Neural cell (in vitro differentiated cells): ENCODE data around the gene LHFPL2. TPM values are rescaled to one million over a fixed set of nuclear protein-coding genes. Genes with fewer than 3 reads are reported as not detected.

Experiments used
- H2AFZ ChIP-seq: fragments of 200-600, 300-800 bp; sonication (generic), shearing (Covaris generic); 2 replicates; pipeline ENCODE4 v1.6.0; 2014; ENCODE audit warnings: low read depth, mild to moderate bottlenecking, antibody characterized with exemption, low read length, moderate library complexity
- H3F3A ChIP-seq: fragments of 200-600 bp; shearing (Covaris generic); 2 replicates; pipeline ENCODE4 v1.6.1; 2016; ENCODE audit warnings: mild to moderate bottlenecking, moderate library complexity, mixed read lengths, antibody characterized with exemption, low read length; ENCODE audit not compliant: insufficient read depth, poor library complexity, severe bottlenecking
- H3K27ac ChIP-seq: fragments of 200-600, 300-800 bp; sonication (generic), shearing (Covaris generic); 2 replicates; pipeline ENCODE4 v1.5.1; 2014; ENCODE audit warnings: mild to moderate bottlenecking, low read length, moderate library complexity
- H3K27me3 ChIP-seq: fragments of 300-800, 200-600 bp; sonication (generic), shearing (Covaris generic); 2 replicates; pipeline ENCODE4 v1.6.0; 2014; ENCODE audit warnings: mild to moderate bottlenecking, low read depth, low read length, moderate library complexity; ENCODE audit not compliant: insufficient read depth
- H3K36me3 ChIP-seq: fragments of 300-800, 200-600 bp; sonication (generic), shearing (Covaris generic); 2 replicates; pipeline ENCODE4 v1.5.1; 2014; ENCODE audit warnings: mild to moderate bottlenecking, antibody characterized with exemption, low read length, moderate library complexity; ENCODE audit not compliant: insufficient read depth
- H3K4me2 ChIP-seq: fragments of 300-800, 200-600 bp; sonication (generic), shearing (Covaris generic); 2 replicates; pipeline ENCODE4 v1.6.0; 2014; ENCODE audit warnings: mild to moderate bottlenecking, low read length
- H3K4me3 ChIP-seq: fragments of 300-800, 200-600 bp; sonication (generic), shearing (Covaris generic); 2 replicates; pipeline ENCODE4 v1.5.1; 2014; ENCODE audit warnings: mild to moderate bottlenecking, low read length, moderate library complexity
- H3K79me2 ChIP-seq: fragments of 200-600 bp; shearing (Covaris generic); replicated peaks from 2 replicates; pipeline ENCODE4 v1.6.0; 2014; ENCODE audit warnings: mild to moderate bottlenecking, low read length, moderate library complexity; ENCODE audit not compliant: insufficient read depth
- H3K9ac ChIP-seq: fragments of 300-800, 200-600 bp; sonication (generic), shearing (Covaris generic); 2 replicates; pipeline ENCODE4 v1.6.1; 2016; ENCODE audit warnings: mild to moderate bottlenecking, low read length, mixed read lengths
- H3K9me2 ChIP-seq: fragments of 200-600 bp; shearing (Covaris generic); 2 replicates; pipeline ENCODE4 v1.6.1; 2016; ENCODE audit warnings: mild to moderate bottlenecking, low read length, mixed read lengths; ENCODE audit not compliant: insufficient read depth
- H3K9me3 ChIP-seq: fragments of 200-600, 300-800 bp; sonication (generic), shearing (Covaris generic); 2 replicates; pipeline ENCODE4 v1.6.1; 2016; ENCODE audit warnings: mild to moderate bottlenecking, mixed run types, low read length, moderate library complexity, mixed read lengths
- H4K20me1 ChIP-seq: fragments of 200-600 bp; shearing (Covaris generic); 2 replicates; pipeline ENCODE4 v1.6.1; 2016; ENCODE audit warnings: mild to moderate bottlenecking, mixed run types; ENCODE audit not compliant: insufficient read depth
- CTCF ChIP-seq: fragments of 450-650 bp; IDR thresholded peaks from 2 replicates; pipeline ENCODE4 v1.5.1; 2014; ENCODE audit warnings: antibody characterized with exemption, mild to moderate bottlenecking, moderate library complexity; ENCODE audit not compliant: poor library complexity, severe bottlenecking
- EP300 ChIP-seq: fragments of 450-650 bp; conservative IDR thresholded peaks from 2 replicates; pipeline ENCODE4 v1.6.1; 2014; ENCODE audit warnings: antibody characterized with exemption, mild to moderate bottlenecking, moderate library complexity; ENCODE audit not compliant: poor library complexity, severe bottlenecking
- EZH2 ChIP-seq: fragments of 200-600, 300-800 bp; shearing (Covaris generic), sonication (generic); IDR thresholded peaks from 2 replicates; pipeline ENCODE4 v1.6.1; 2014; ENCODE audit warnings: antibody characterized with exemption, low read length, borderline replicate concordance, mild to moderate bottlenecking; ENCODE audit not compliant: insufficient read depth, poor library complexity, severe bottlenecking
- MXI1 ChIP-seq: fragments of 450-650 bp; conservative IDR thresholded peaks from 2 replicates; pipeline ENCODE4 v1.6.1; 2014; ENCODE audit warnings: antibody characterized with exemption, mild to moderate bottlenecking; ENCODE audit not compliant: poor library complexity, severe bottlenecking
- POLR2AphosphoS5 ChIP-seq: IDR thresholded peaks from 2 replicates; pipeline ENCODE4 v1.6.1; 2012
- RAD21 ChIP-seq: fragments of 450-650 bp; conservative IDR thresholded peaks from 2 replicates; pipeline ENCODE4 v1.6.1; 2014; ENCODE audit warnings: antibody characterized with exemption, mild to moderate bottlenecking, moderate library complexity
- SMC3 ChIP-seq: fragments of 450-650 bp; conservative IDR thresholded peaks from 2 replicates; pipeline ENCODE4 v1.6.1; 2014; ENCODE audit warnings: antibody characterized with exemption, mild to moderate bottlenecking, moderate library complexity; ENCODE audit not compliant: poor library complexity
- TAF1 ChIP-seq: IDR thresholded peaks from 2 replicates; pipeline ENCODE4 v1.6.1; 2012; ENCODE audit warnings: low read depth
- polyA plus RNA-seq: library from polyadenylated mRNA; depleted of rRNA; stranded (reverse); fragments of >200 nt; gene quantifications from 2 replicates; pipeline ENCODE4 v1.2.3, GENCODE V29; 2014
- TF ChIP-seq, protein P1 (sequence below): IDR thresholded peaks from 2 replicates; pipeline ENCODE4 v1.6.1; 2012; ENCODE audit warnings: borderline replicate concordance

The LHFPL2 gene
- polyA plus RNA-seq, 1 donor from 2014 or later = 1.6 TPM

- Histone ChIP-seq H3K79me2 (no peaks in the 10 kb centered on the region), H2AFZ (no peak overlapping the region), H3K9me2 (no peaks in the 10 kb centered on the region), H3K4me3 (no peak overlapping the region), H3K9me3 (no peaks in the 10 kb centered on the region), H3K36me3 (no peaks in the 10 kb centered on the region), H3K27ac (no peak overlapping the region), H3F3A (no peaks in the 10 kb centered on the region), H3K4me2 (no peak overlapping the region), H3K9ac (no peak overlapping the region), H3K27me3 (no peaks in the 10 kb centered on the region), H4K20me1 (no peaks in the 10 kb centered on the region)
- TF ChIP-seq POLR2AphosphoS5 (no peak), EP300 (no peak), CTCF (no peak), RAD21 (no peak), SMC3 (no peak), EZH2 (no peak), TAF1 (no peak), MXI1 (no peak)
- TF ChIP-seq, protein P1, sequence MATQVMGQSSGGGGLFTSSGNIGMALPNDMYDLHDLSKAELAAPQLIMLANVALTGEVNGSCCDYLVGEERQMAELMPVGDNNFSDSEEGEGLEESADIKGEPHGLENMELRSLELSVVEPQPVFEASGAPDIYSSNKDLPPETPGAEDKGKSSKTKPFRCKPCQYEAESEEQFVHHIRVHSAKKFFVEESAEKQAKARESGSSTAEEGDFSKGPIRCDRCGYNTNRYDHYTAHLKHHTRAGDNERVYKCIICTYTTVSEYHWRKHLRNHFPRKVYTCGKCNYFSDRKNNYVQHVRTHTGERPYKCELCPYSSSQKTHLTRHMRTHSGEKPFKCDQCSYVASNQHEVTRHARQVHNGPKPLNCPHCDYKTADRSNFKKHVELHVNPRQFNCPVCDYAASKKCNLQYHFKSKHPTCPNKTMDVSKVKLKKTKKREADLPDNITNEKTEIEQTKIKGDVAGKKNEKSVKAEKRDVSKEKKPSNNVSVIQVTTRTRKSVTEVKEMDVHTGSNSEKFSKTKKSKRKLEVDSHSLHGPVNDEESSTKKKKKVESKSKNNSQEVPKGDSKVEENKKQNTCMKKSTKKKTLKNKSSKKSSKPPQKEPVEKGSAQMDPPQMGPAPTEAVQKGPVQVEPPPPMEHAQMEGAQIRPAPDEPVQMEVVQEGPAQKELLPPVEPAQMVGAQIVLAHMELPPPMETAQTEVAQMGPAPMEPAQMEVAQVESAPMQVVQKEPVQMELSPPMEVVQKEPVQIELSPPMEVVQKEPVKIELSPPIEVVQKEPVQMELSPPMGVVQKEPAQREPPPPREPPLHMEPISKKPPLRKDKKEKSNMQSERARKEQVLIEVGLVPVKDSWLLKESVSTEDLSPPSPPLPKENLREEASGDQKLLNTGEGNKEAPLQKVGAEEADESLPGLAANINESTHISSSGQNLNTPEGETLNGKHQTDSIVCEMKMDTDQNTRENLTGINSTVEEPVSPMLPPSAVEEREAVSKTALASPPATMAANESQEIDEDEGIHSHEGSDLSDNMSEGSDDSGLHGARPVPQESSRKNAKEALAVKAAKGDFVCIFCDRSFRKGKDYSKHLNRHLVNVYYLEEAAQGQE = no peak
These were observed 74.4 kb downstream of the LHFPL2 start for GRCh38 chr5:78574131-78574673.

DNA sequence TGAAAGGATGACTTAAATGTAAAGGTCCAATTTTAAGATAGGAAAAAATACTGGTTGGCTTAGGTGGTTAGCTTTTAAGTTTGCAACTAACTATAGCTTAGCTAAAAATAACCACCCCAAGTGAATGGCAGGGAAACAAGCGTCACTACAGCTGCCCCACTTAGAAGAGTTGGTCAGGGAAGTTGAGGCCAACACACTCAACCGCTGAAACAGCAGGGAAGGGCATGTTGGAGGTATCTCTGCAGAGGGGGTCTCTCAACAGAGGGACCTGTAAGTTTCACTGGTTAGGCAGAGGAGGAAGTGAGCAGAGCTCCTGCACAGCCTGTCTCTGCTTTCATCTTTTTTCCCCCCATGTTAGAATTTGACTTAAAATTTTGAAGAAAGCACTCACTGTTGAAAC is 75.3 kb downstream of the LHFPL2 start:
- Histone ChIP-seq H3K36me3 (no peaks in the 10 kb centered on the region), H3K27me3 (no peaks in the 10 kb centered on the region)
- TF ChIP-seq, protein P1 = no peak
- TF ChIP-seq CTCF = no peak
- TF ChIP-seq RAD21 = no peak
- no peak for TF ChIP-seq EZH2
- no peak for TF ChIP-seq MXI1
- TF ChIP-seq EP300 = no peak
- TF ChIP-seq TAF1 = no peak
- TF ChIP-seq POLR2AphosphoS5 = no peak
- TF ChIP-seq SMC3 = no peak

More for the DNA sequence above, 75.3 kb downstream of the LHFPL2 start:
- Histone ChIP-seq H3K4me3 (no peak overlapping the region), H3K79me2 (no peaks in the 10 kb centered on the region), H3K9me3 (no peaks in the 10 kb centered on the region), H3F3A (no peaks in the 10 kb centered on the region), H3K9ac (no peak overlapping the region), H2AFZ (no peak overlapping the region), H3K9me2 (no peaks in the 10 kb centered on the region), H4K20me1 (no peaks in the 10 kb centered on the region), H3K4me2 (no peak overlapping the region), H3K27ac (no peak overlapping the region)
